GM21526 (cell line): Measurements from ENCODE around the gene THEMIS.
"Not testable (repeated sequence)": the region's sequence is repeated elsewhere in the genome, so short reads cannot be mapped to it uniquely, and the experiment has no call there.

Experiments
- ATAC-seq: cut with Tn5 transposase; IDR thresholded peaks from one replicate; pipeline ENCODE4 v1.9.1; 2021; ENCODE audit warnings: moderate library complexity; ENCODE audit not compliant: unreplicated experiment, low FRiP score

The THEMIS gene

GRCh38 chr6:127917766-127918165 is 16.9 kb upstream of the THEMIS start:
- no peak for ATAC-seq

- no peak for ATAC-seq
Measured at GRCh38 chr6:127914240-127914639, 13.4 kb upstream of the THEMIS start.

GRCh38 chr6:127912914-127913313 is 12.1 kb upstream of the THEMIS start:
- ATAC-seq = no peak

- peak; percentile 62 for ATAC-seq
Measured at GRCh38 chr6:127907960-127908640, 7.2 kb upstream of the THEMIS start.

- no peak for ATAC-seq
Measured at GRCh38 chr6:127904160-127904559, 3.3 kb upstream of the THEMIS start.

- ATAC-seq = no peak
Measured at GRCh38 chr6:127902933-127903332, 2.1 kb upstream of the THEMIS start.

GRCh38 chr6:127897484-127897883 is 3.4 kb downstream of the THEMIS start:
- no peak for ATAC-seq

- ATAC-seq = no peak
Measured at GRCh38 chr6:127894051-127894450, 6.8 kb downstream of the THEMIS start.

- ATAC-seq = no peak
Measured at GRCh38 chr6:127893541-127893940, 7.3 kb downstream of the THEMIS start.

GRCh38 chr6:127891731-127892326 is 9.0 kb downstream of the THEMIS start:
- ATAC-seq = no peak

- ATAC-seq = no peak
Measured at GRCh38 chr6:127886603-127887002, 14.3 kb downstream of the THEMIS start.

- no peak for ATAC-seq
Measured at GRCh38 chr6:127884134-127884533, 16.7 kb downstream of the THEMIS start.

GRCh38 chr6:127881949-127882348 is 18.9 kb downstream of the THEMIS start:
- not testable (repeated sequence) for ATAC-seq

- no peak for ATAC-seq
Measured at GRCh38 chr6:127880429-127880828, 20.4 kb downstream of the THEMIS start.

GRCh38 chr6:127879685-127880084 is 21.2 kb downstream of the THEMIS start:
- ATAC-seq = no peak

- no peak for ATAC-seq
Measured at GRCh38 chr6:127878115-127878514, 22.7 kb downstream of the THEMIS start.

- no peak for ATAC-seq
Measured at GRCh38 chr6:127877231-127877630, 23.6 kb downstream of the THEMIS start.

GRCh38 chr6:127869772-127870404 is 31.0 kb downstream of the THEMIS start:
- ATAC-seq = no peak

GRCh38 chr6:127869183-127869582 is 31.7 kb downstream of the THEMIS start:
- ATAC-seq = no peak

- no peak for ATAC-seq
Measured at GRCh38 chr6:127868338-127868737, 32.5 kb downstream of the THEMIS start.

GRCh38 chr6:127866766-127867165 is 34.1 kb downstream of the THEMIS start:
- no peak for ATAC-seq

GRCh38 chr6:127865108-127865507 is 35.8 kb downstream of the THEMIS start:
- no peak for ATAC-seq
